B cell (primary cell): ENCODE results near the gene UBR3. TPM values are rescaled to one million over a fixed set of nuclear protein-coding genes. Genes with fewer than 3 reads are reported as not detected.

Experiments used
- ATAC-seq: fragments of 200-7000 bp; cut with Tn5 transposase; one replicate; pipeline ENCODE4 v1.10.0; 2021; ENCODE audit warnings: low read depth, mild to moderate bottlenecking, moderate number of reproducible peaks, moderate library complexity
- CTCF ChIA-PET: fragments of 350-600 bp; sonication (Branson Sonifier 250); formaldehyde crosslinking; loops from one replicate; lab custom pipeline; 2021; ENCODE audit warnings: antibody characterized with exemption, inconsistent platforms; lab: Charles Lee
- POLR2A ChIA-PET: fragments of 350-600 bp; sonication (Branson Sonifier 250); formaldehyde crosslinking; loops from one replicate; lab custom pipeline; 2021; ENCODE audit warnings: antibody characterized with exemption; lab: Charles Lee
- DNase-seq: peaks from one replicate; pipeline ENCODE4 v3.0.0; 2013
- H2AFZ ChIP-seq: 2 replicates; pipeline ENCODE4 v1.6.1; 2012; ENCODE audit warnings: mild to moderate bottlenecking, low read depth, low read length; ENCODE audit not compliant: insufficient read depth, poor library complexity, severe bottlenecking
- H3K27ac ChIP-seq, 2 donors: 1 replicate in 1 of 2; 2 replicates in 1 of 2; pipeline ENCODE4 v1.5.1; 2012 to 2013; ENCODE audit warnings: low read length in 2 of 2, mild to moderate bottlenecking in 2 of 2, moderate library complexity in 1 of 2
- H3K27me3 ChIP-seq, 4 experiments: fragments of 200-600 bp in 1 of 4; sonication (generic) in 1 of 4; replicated peaks in 1 of 4; 1 replicate in 2 of 4; 2 replicates in 2 of 4; pipeline versions ENCODE4 v1.6.1 to v1.7.0; 2013 to 2016; ENCODE audit warnings: low read length in 3 of 4, mild to moderate bottlenecking in 2 of 4, mixed read lengths in 1 of 4, moderate library complexity in 1 of 4; ENCODE audit not compliant: insufficient read depth in 4 of 4, control insufficient read depth in 3 of 4; ENCODE audit errors: control extremely low read depth in 1 of 4
- H3K36me3 ChIP-seq, 2 experiments: replicated peaks in 1 of 2; 1 replicate in 1 of 2; 2 replicates in 1 of 2; pipeline versions ENCODE4 v1.6.1 to v1.7.1; 2013; ENCODE audit warnings: low read length in 1 of 2; ENCODE audit not compliant: insufficient read depth in 2 of 2, control insufficient read depth in 1 of 2; ENCODE audit errors: control extremely low read depth in 1 of 2, extremely low read depth in 1 of 2
- H3K4me1 ChIP-seq, 2 donors: fragments of 200-600 bp in 1 of 2; sonication (generic) in 1 of 2; 1 replicate in 1 of 2; 2 replicates in 1 of 2; pipeline versions ENCODE4 v1.5.1 to v1.6.1; 2013 to 2017; ENCODE audit warnings: low read length in 2 of 2; ENCODE audit not compliant: control insufficient read depth in 2 of 2, insufficient read depth in 2 of 2
- H3K4me2 ChIP-seq: replicated peaks from 2 replicates; pipeline ENCODE3; 2012; ENCODE audit warnings: mild to moderate bottlenecking, low read depth, low read length; ENCODE audit not compliant: poor library complexity, severe bottlenecking
- H3K4me3 ChIP-seq, 5 experiments: fragments of 200-600 bp in 1 of 5; sonication (generic) in 1 of 5; 1 replicate in 3 of 5; 2 replicates in 2 of 5; pipeline versions ENCODE4 v1.5.1 to v1.7.0; 2011 to 2016; ENCODE audit warnings: low read length in 4 of 5, mild to moderate bottlenecking in 4 of 5, low read depth in 2 of 5, control low read depth in 1 of 5, moderate library complexity in 1 of 5; ENCODE audit not compliant: insufficient read depth in 1 of 5; ENCODE audit errors: control extremely low read depth in 1 of 5, extremely low read depth in 1 of 5
- H3K79me2 ChIP-seq: fragments of 200-600 bp; sonication (generic); one replicate; pipeline ENCODE4 v1.6.0; 2016; ENCODE audit warnings: low read length; ENCODE audit not compliant: control insufficient read depth, insufficient read depth
- H3K9ac ChIP-seq: fragments of 200-600 bp; sonication (generic); 2 replicates; pipeline ENCODE4 v1.6.1; 2017; ENCODE audit warnings: mild to moderate bottlenecking, low read length, moderate library complexity
- H3K9me3 ChIP-seq, 3 donors: one replicate each; pipeline versions ENCODE4 v1.6.1 to v1.7.1; 2013; ENCODE audit warnings: low read length in 2 of 3; ENCODE audit not compliant: control insufficient read depth in 2 of 3, insufficient read depth in 1 of 3; ENCODE audit errors: control extremely low read depth in 1 of 3
- H4K20me1 ChIP-seq: 2 replicates; pipeline ENCODE4 v1.6.0; 2012; ENCODE audit warnings: mild to moderate bottlenecking, low read length; ENCODE audit not compliant: insufficient read depth, control insufficient read depth, poor library complexity, severe bottlenecking
- H3K27ac Mint-ChIP-seq: one replicate; pipeline ENCODE4 v1.8.0; 2021; ENCODE audit warnings: mixed read lengths
- H3K27me3 Mint-ChIP-seq: one replicate; pipeline ENCODE4 v1.8.0; 2021; ENCODE audit warnings: mixed read lengths
- H3K4me1 Mint-ChIP-seq: one replicate; pipeline ENCODE4 v1.8.0; 2021; ENCODE audit warnings: mixed read lengths
- H3K4me3 Mint-ChIP-seq: one replicate; pipeline ENCODE4 v1.8.0; 2021; ENCODE audit warnings: mixed read lengths
- H3K9me3 Mint-ChIP-seq: one replicate; pipeline ENCODE4 v1.8.0; 2022; ENCODE audit warnings: mixed read lengths; ENCODE audit not compliant: insufficient read depth
- CTCF ChIP-seq: fragments of 200-600 bp; IDR thresholded peaks from one replicate; pipeline ENCODE4 v1.8.0; 2022; ENCODE audit warnings: antibody characterized with exemption, mild to moderate bottlenecking
- EZH2 ChIP-seq: IDR thresholded peaks from 2 replicates; pipeline ENCODE4 v1.6.1; 2012; ENCODE audit warnings: borderline replicate concordance, low read depth, mild to moderate bottlenecking, moderate library complexity, low read length; ENCODE audit not compliant: insufficient read depth, poor library complexity, severe bottlenecking
- WGBS: methylation state at CpG from one replicate; pipeline ENCODE4 v1.1.5; 2013; ENCODE audit warnings: missing lambda C conversion rate; ENCODE audit not compliant: insufficient coverage; 5-methylcytosine and 5-hydroxymethylcytosine counted together
- intact Hi-C: fragments of 100-400 bp; cut with micrococcal nuclease; formaldehyde crosslinking; loops from one replicate; pipeline ENCODE4 v1.10.0; 2022
- polyA plus RNA-seq: library from polyadenylated mRNA; depleted of rRNA; stranded (reverse); fragments of >200 nt; gene quantifications from 2 replicates; pipeline ENCODE4 v1.2.3, GENCODE V29; 2012
- total RNA-seq, 2 donors: library from RNA; stranded (reverse); fragments of 120-200 nt in 1 of 2; gene quantifications; 1 replicate in 1 of 2; 2 replicates in 1 of 2; pipeline versions ENCODE4 v1.2.3 to v1.2.4, GENCODE V29; 2013 to 2022

The UBR3 gene
- total and polyA plus RNA-seq, 2 donors (not counting 1 experiment from before 2014, with no cell fraction given): 5.9 to 58.1 TPM

- WGBS: 67% methylated on average over 1 of the region's 1 CpG
- Mint-ChIP-seq H3K4me1 (no peaks in the 10 kb centered on the region), H3K27ac (no peak overlapping the region), H3K9me3 (peaks cover 2% of the 10 kb centered on the region), H3K4me3 (no peak overlapping the region), H3K27me3 (no peaks in the 10 kb centered on the region)
- ChIA-PET POLR2A (no interaction called here), CTCF (no interaction called here)
- Histone ChIP-seq H3K4me1 (no peaks in the 10 kb centered on the region), H3K4me3 (no peak overlapping the region), H3K27ac (no peak overlapping the region), H3K27me3 (no peaks in the 10 kb centered on the region), H3K79me2 (no peaks in the 10 kb centered on the region), H2AFZ (no peak overlapping the region), H3K36me3 (peaks cover 5 to 46% of the 10 kb centered on the region in 2 experiments), H3K9me3 (peaks cover 0 to 6% (median 5%) of the 10 kb centered on the region in 3 donors), H4K20me1 (no peaks in the 10 kb centered on the region), H3K4me2 (no peak overlapping the region), H3K9ac (no peak overlapping the region)
- no peak for ATAC-seq
- DNase-seq: no peak
- no peak for TF ChIP-seq EZH2
- no peak for TF ChIP-seq CTCF
- intact Hi-C loops: no loop called here
These were observed 174.8 kb downstream of the UBR3 start for GRCh38 chr2:170002096-170002495.

GRCh38 chr2:170005702-170006101 is 178.4 kb downstream of the UBR3 start:
- Histone ChIP-seq H3K9ac (no peak overlapping the region), H4K20me1 (no peaks in the 10 kb centered on the region), H3K79me2 (no peaks in the 10 kb centered on the region), H3K4me1 (no peaks in the 10 kb centered on the region), H3K27ac (no peak overlapping the region), H3K4me2 (no peak overlapping the region), H3K36me3 (peaks cover 5 to 46% of the 10 kb centered on the region in 2 experiments), H2AFZ (no peak overlapping the region), H3K9me3 (no peaks in the 10 kb centered on the region), H3K27me3 (no peaks in the 10 kb centered on the region), H3K4me3 (no peak overlapping the region)
- CTCF ChIA-PET: no interaction called here
- no peak for DNase-seq
- POLR2A ChIA-PET: no interaction called here
- no peaks in the 10 kb centered on the region for H3K27me3 Mint-ChIP-seq
- H3K4me1 Mint-ChIP-seq: no peaks in the 10 kb centered on the region
- ATAC-seq: no peak
- H3K27ac Mint-ChIP-seq: no peak overlapping the region
- H3K9me3 Mint-ChIP-seq: no peaks in the 10 kb centered on the region
- 89% methylated on average over 1 of the region's 1 CpG for WGBS
- no peak for TF ChIP-seq CTCF
- no peak for TF ChIP-seq EZH2
- no peak overlapping the region for H3K4me3 Mint-ChIP-seq
- intact Hi-C loops: no loop called here
